Natural killer cell (primary cell): ENCODE measurements around the gene NOL7. TPM values are rescaled to one million over a fixed set of nuclear protein-coding genes. Genes with fewer than 3 reads are reported as not detected.
A peak's percentile ranks its signal among the peaks of the same experiment; 100 is the strongest.

Experiments used
- ATAC-seq, 3 donors: fragments of 150-1000 bp in 2 of 3; fragments of 200-7000 bp in 1 of 3; cut with Tn5 transposase; 1 replicate in 1 of 3; 2 replicates in 2 of 3; pipeline ENCODE4 v1.10.0; 2021; ENCODE audit warnings: mild to moderate bottlenecking in 2 of 3, moderate library complexity in 2 of 3
- DNase-seq, 2 donors: peaks; one replicate each; pipeline versions ENCODE4 v3.0.0 to v3.0.0-alpha.2; 2013 to 2021; ENCODE audit warnings: mixed read lengths in 1 of 2
- H3K27ac ChIP-seq: one replicate; pipeline ENCODE4 v1.5.1; 2013; ENCODE audit warnings: mild to moderate bottlenecking, low read length
- H3K27me3 ChIP-seq: one replicate; pipeline ENCODE4 v1.6.1; 2013; ENCODE audit warnings: low read length; ENCODE audit not compliant: control insufficient read depth, insufficient read depth
- H3K36me3 ChIP-seq: one replicate; pipeline ENCODE4 v1.6.1; 2013; ENCODE audit warnings: low read length; ENCODE audit not compliant: control insufficient read depth, insufficient read depth
- H3K4me1 ChIP-seq: one replicate; pipeline ENCODE4 v1.6.1; 2013; ENCODE audit warnings: low read length; ENCODE audit not compliant: control insufficient read depth, insufficient read depth
- H3K4me3 ChIP-seq: one replicate; pipeline ENCODE4 v1.5.1; 2013; ENCODE audit warnings: low read length
- H3K9me3 ChIP-seq: one replicate; pipeline ENCODE4 v1.6.1; 2013; ENCODE audit warnings: low read length; ENCODE audit not compliant: control insufficient read depth, insufficient read depth
- H3K27ac Mint-ChIP-seq, 2 donors: one replicate each; pipeline ENCODE4 v1.8.0; 2022; ENCODE audit warnings: mild to moderate bottlenecking in 2 of 2, mixed read lengths in 2 of 2, moderate library complexity in 1 of 2
- H3K27me3 Mint-ChIP-seq, 2 donors: one replicate each; pipeline ENCODE4 v1.8.0; 2022; ENCODE audit warnings: low read depth in 2 of 2, mixed read lengths in 2 of 2
- H3K36me3 Mint-ChIP-seq: one replicate; pipeline ENCODE4 v1.8.0; 2022; ENCODE audit warnings: mixed read lengths
- H3K4me1 Mint-ChIP-seq, 2 donors: one replicate each; pipeline ENCODE4 v1.8.0; 2022; ENCODE audit warnings: mixed read lengths in 2 of 2
- H3K4me3 Mint-ChIP-seq: one replicate; pipeline ENCODE4 v1.8.0; 2022; ENCODE audit warnings: mild to moderate bottlenecking, moderate library complexity, mixed read lengths
- H3K9me3 Mint-ChIP-seq, 2 donors: one replicate each; pipeline ENCODE4 v1.8.0; 2022; ENCODE audit warnings: mixed read lengths in 2 of 2
- WGBS: methylation state at CpG from one replicate; pipeline ENCODE4 v1.1.7; 2013; ENCODE audit warnings: missing lambda C conversion rate; ENCODE audit not compliant: insufficient coverage; 5-methylcytosine and 5-hydroxymethylcytosine counted together
- intact Hi-C: fragments of 100-400 bp; cut with micrococcal nuclease; formaldehyde crosslinking; loops from one replicate; pipeline ENCODE4 v1.14.2; 2022
- total RNA-seq, 4 donors: library from RNA; stranded (reverse); fragments of 120-200 nt in 1 of 4; gene quantifications; one replicate each; pipeline versions ENCODE4 v1.2.3 to v1.2.4, GENCODE V29; 2013 to 2022
- TF ChIP-seq, protein P1 (sequence below): fragments of 200-600 bp; IDR thresholded peaks from one replicate; pipeline ENCODE4 v1.8.0; 2022; ENCODE audit warnings: antibody characterized with exemption

The NOL7 gene
- total RNA-seq, 3 donors from 2014 or later (not counting 1 experiment from before 2014, with no cell fraction given), result 24.7 to 31.3 (median 29.6) TPM

DNA sequence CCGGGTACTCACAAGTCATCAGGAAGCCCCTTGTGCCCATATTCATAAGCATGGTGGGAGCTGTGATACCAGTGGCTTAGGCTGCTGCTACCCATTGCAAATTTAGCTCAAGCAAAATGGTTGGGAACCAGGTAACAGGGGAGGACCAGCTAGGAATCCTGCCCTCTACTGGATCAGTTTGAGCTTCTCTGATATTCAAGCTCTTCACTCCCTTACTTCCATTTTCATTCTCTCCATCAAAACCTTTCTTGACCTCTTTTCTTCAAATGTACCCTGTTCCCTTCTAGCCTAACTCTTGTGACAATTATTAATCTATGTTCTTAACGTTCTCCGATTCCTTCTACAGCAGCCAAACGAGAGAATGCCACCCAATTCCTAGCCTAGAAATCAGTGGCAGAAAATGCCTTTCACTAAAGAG lies 9.7 kb downstream of the NOL7 start:
- no peak overlapping the region for H3K4me3 ChIP-seq
- WGBS, result 86% methylated on average over 4 of the region's 4 CpGs

DNA sequence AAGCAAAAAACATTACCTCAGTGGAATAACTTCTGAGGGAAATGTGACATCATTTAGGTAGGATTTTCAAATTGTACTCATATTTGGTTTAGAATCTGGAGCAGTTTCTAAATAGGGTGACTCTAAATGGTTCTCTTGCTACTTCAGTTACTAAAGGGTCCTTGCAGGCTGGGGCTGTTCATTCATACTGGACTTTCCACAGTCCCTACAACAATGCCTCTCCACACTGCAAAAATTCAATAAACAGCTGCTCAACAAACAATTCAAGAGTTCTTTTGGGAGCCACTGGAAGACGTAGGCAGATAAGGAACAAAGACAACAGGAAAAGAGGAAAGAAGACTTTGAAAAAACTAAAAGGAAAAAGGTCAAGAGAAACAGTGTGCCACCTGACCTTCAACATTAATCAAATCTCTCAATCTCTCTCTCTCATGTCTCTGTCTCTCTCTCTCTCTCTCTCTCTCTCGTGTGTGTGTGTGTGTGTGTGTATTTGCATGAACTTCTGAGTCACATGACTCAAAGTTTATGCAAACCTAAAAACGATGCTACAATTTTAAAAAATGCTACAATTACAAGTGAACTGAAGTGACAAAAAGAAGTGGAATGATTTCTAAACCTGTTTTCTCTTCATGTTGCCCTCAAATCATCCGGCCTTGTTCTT lies 14.5 kb downstream of the NOL7 start:
- Histone ChIP-seq H3K36me3 (peaks cover 64% of the 10 kb centered on the region), H3K4me3 (no peak overlapping the region), H3K4me1 (no peaks in the 10 kb centered on the region), H3K9me3 (no peaks in the 10 kb centered on the region), H3K27me3 (no peaks in the 10 kb centered on the region), H3K27ac (no peak overlapping the region)
- Mint-ChIP-seq H3K9me3 (no peaks in the 10 kb centered on the region), H3K4me3 (no peak overlapping the region), H3K36me3 (peaks cover 13% of the 10 kb centered on the region), H3K4me1 (peaks cover 5 to 14% of the 10 kb centered on the region in 2 donors), H3K27me3 (no peaks in the 10 kb centered on the region), H3K27ac (no peak overlapping the region)
- WGBS, result 89% methylated on average over 1 of the region's 4 CpGs
- DNase-seq (no peak), ATAC-seq (no peak)
- intact Hi-C loops, result no loop called here
- TF ChIP-seq, protein P1, sequence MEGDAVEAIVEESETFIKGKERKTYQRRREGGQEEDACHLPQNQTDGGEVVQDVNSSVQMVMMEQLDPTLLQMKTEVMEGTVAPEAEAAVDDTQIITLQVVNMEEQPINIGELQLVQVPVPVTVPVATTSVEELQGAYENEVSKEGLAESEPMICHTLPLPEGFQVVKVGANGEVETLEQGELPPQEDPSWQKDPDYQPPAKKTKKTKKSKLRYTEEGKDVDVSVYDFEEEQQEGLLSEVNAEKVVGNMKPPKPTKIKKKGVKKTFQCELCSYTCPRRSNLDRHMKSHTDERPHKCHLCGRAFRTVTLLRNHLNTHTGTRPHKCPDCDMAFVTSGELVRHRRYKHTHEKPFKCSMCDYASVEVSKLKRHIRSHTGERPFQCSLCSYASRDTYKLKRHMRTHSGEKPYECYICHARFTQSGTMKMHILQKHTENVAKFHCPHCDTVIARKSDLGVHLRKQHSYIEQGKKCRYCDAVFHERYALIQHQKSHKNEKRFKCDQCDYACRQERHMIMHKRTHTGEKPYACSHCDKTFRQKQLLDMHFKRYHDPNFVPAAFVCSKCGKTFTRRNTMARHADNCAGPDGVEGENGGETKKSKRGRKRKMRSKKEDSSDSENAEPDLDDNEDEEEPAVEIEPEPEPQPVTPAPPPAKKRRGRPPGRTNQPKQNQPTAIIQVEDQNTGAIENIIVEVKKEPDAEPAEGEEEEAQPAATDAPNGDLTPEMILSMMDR, result no peak

More for the DNA sequence above, 9.7 kb downstream of the NOL7 start:
- no peaks in the 10 kb centered on the region for H3K9me3 ChIP-seq
- peaks cover 5 to 18% of the 10 kb centered on the region in 2 donors for H3K4me1 Mint-ChIP-seq
- intact Hi-C loops, result no loop called here
- DNase-seq, result peak in 1 of 2 donors; percentile 71
- peak in 2 of 3 donors; percentile 70 for ATAC-seq
- peak overlapping the region; percentile 15 to 56 for H3K27ac Mint-ChIP-seq
- H3K27me3 Mint-ChIP-seq, result no peaks in the 10 kb centered on the region
- H3K27ac ChIP-seq, result no peak overlapping the region
- H3K36me3 ChIP-seq, result peaks cover 79% of the 10 kb centered on the region
- no peaks in the 10 kb centered on the region for H3K27me3 ChIP-seq
- no peak overlapping the region for H3K4me3 Mint-ChIP-seq
- peaks cover 13% of the 10 kb centered on the region for H3K36me3 Mint-ChIP-seq
- TF ChIP-seq, protein P1, result peak; percentile 41
- H3K4me1 ChIP-seq, result no peaks in the 10 kb centered on the region
- H3K9me3 Mint-ChIP-seq, result no peaks in the 10 kb centered on the region

DNA sequence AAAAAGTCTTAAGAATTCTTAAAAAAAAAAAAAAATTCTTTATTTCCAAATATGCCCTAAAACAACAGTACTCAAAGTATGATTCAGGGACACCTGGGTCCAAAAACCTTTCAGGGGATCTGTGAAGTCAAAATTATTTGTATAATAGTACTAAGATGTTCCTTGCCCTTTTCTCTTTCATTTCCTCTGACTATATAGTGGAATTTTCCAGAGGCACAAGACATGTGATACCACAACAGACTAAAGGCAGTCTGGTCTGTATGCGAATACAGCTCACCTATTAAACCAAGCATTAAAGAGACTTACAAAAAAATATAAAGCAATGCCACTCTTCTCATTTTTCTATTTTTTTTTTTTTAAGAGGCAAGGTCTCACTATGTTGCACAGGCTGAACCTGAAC lies 15.4 kb downstream of the NOL7 start:
- H3K4me3 Mint-ChIP-seq, result no peak overlapping the region
- no peak overlapping the region for H3K27ac ChIP-seq
- H3K4me1 Mint-ChIP-seq, result peaks cover 7 to 15% of the 10 kb centered on the region in 2 donors
- H3K4me1 ChIP-seq, result no peaks in the 10 kb centered on the region
- DNase-seq (no peak), ATAC-seq (no peak)
- H3K9me3 Mint-ChIP-seq, result no peaks in the 10 kb centered on the region
- intact Hi-C loops, result no loop called here
- no peaks in the 10 kb centered on the region for H3K9me3 ChIP-seq
- peaks cover 7% of the 10 kb centered on the region for H3K36me3 Mint-ChIP-seq
- no peak overlapping the region for H3K4me3 ChIP-seq
- TF ChIP-seq, protein P1, result no peak
- no peak overlapping the region for H3K27ac Mint-ChIP-seq
- WGBS, result 100% methylated on average over 1 of the region's 1 CpG
- H3K36me3 ChIP-seq, result peaks cover 55% of the 10 kb centered on the region
- no peaks in the 10 kb centered on the region for H3K27me3 Mint-ChIP-seq
- H3K27me3 ChIP-seq, result no peaks in the 10 kb centered on the region

DNA sequence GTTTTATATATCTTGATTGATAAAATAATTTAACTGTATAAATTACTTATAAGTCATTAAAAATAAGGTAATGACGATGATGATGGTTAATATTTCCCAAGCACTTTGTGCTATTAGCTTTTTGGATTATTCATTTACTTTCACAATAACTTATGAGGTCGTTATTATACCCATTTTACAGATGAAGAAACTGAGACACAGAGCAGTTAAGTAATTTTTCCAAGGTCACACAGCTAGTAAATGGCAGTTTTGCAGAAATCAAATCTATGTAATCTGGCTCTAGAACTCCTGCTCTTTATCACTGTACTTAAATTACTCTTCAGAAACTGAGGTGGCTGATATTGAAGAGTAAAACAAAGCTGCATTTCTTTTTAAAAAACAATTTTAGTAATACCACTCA lies 18.2 kb downstream of the NOL7 start:
- Mint-ChIP-seq H3K9me3 (no peaks in the 10 kb centered on the region), H3K4me1 (peaks cover 7 to 15% of the 10 kb centered on the region in 2 donors), H3K27me3 (no peaks in the 10 kb centered on the region), H3K27ac (no peak overlapping the region), H3K4me3 (no peak overlapping the region), H3K36me3 (peaks cover 11% of the 10 kb centered on the region)
- no peak overlapping the region for H3K27ac ChIP-seq
- H3K27me3 ChIP-seq, result no peaks in the 10 kb centered on the region
- WGBS, result 89% methylated on average over 2 of the region's 2 CpGs
- H3K4me1 ChIP-seq, result no peaks in the 10 kb centered on the region
- no peaks in the 10 kb centered on the region for H3K9me3 ChIP-seq
- TF ChIP-seq, protein P1, result no peak
- no peak overlapping the region for H3K4me3 ChIP-seq
- peaks cover 58% of the 10 kb centered on the region for H3K36me3 ChIP-seq
- no peak for ATAC-seq
- intact Hi-C loops, result no loop called here
- DNase-seq, result no peak
